Measurements from ENCODE around the gene EFNB2.

DNA sequence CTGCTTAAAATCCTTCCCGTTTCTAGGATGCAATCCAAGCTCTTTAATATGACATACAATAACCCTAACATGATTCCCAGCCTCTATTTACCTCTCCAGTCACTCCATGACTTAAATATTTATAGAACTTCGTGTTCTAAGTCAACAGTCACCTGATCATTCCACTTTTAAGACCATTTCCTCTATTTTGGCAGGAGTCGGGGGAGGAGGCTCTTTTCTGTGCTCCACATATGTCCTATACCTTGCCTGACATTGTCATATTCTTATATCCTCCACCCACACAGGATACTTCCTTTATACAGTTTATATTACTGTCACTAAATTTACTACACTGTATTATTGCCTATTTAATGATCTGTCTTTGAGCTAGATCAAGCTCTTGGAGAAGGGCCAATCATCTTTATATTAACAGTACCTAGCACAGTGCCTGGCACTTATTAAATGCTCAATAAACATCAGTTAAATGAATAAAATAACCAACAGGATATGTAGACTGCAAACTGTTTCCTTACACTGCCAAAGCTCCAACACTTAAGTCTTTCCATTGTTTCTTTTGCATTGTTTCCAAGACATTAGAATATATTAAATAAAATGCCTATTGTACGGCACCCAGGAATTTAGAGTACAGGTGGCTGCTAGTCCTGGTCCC, 29.8 kb upstream of the EFNB2 start:
- TF ChIP-seq POLR2AphosphoS5 (IDR thresholded peaks at IDR 0.05) (no peak), EP300 (IDR thresholded peaks at IDR 0.05) (no peak), POLR2A (IDR thresholded peaks at IDR 0.05) (no peak)
- TF ChIP-seq, protein P1, sequence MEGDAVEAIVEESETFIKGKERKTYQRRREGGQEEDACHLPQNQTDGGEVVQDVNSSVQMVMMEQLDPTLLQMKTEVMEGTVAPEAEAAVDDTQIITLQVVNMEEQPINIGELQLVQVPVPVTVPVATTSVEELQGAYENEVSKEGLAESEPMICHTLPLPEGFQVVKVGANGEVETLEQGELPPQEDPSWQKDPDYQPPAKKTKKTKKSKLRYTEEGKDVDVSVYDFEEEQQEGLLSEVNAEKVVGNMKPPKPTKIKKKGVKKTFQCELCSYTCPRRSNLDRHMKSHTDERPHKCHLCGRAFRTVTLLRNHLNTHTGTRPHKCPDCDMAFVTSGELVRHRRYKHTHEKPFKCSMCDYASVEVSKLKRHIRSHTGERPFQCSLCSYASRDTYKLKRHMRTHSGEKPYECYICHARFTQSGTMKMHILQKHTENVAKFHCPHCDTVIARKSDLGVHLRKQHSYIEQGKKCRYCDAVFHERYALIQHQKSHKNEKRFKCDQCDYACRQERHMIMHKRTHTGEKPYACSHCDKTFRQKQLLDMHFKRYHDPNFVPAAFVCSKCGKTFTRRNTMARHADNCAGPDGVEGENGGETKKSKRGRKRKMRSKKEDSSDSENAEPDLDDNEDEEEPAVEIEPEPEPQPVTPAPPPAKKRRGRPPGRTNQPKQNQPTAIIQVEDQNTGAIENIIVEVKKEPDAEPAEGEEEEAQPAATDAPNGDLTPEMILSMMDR (IDR thresholded peaks at IDR 0.05) = no peak
